H1 (cell line): Measurements from ENCODE around the gene NUCB1. TPM values are rescaled to one million over a fixed set of nuclear protein-coding genes. Genes with fewer than 3 reads are reported as not detected.

ENCODE experiments used
- CTCF ChIA-PET: fragments of 300-600 bp; sonication (Branson Sonifier 250); formaldehyde crosslinking; loops from one replicate; lab custom pipeline; 2021; ENCODE audit not compliant: partially characterized antibody; lab: Charles Lee
- POLR2A ChIA-PET: fragments of 300-600 bp; sonication (Branson Sonifier 250); formaldehyde crosslinking; loops from one replicate; lab custom pipeline; 2021; ENCODE audit warnings: inconsistent platforms; ENCODE audit not compliant: partially characterized antibody; lab: Charles Lee
- DNase-seq, 2 experiments: peaks; one replicate each; pipeline versions ENCODE4 v3.0.0 to v3.0.0-alpha.2; 2010 to 2022; ENCODE audit warnings: low spot score in 2 of 2, low read depth in 1 of 2, mixed read lengths in 1 of 2
- FAIRE-seq: peaks from 2 replicates; lab custom pipeline; 2011; peaks lifted over from hg19 to GRCh38; lab: Jason Lieb, UNC
- H2AFZ ChIP-seq: 2 replicates; pipeline ENCODE4 v1.8.1; 2012; ENCODE audit warnings: low read length, inconsistent platforms
- H2AK5ac ChIP-seq: 2 replicates; pipeline ENCODE4 v1.6.1; 2013; ENCODE audit warnings: low read depth, low read length
- H2BK120ac ChIP-seq: replicated peaks from 2 replicates; pipeline ENCODE3; 2013; ENCODE audit warnings: low read depth, low read length, inconsistent platforms
- H2BK12ac ChIP-seq: 2 replicates; pipeline ENCODE4 v1.6.1; 2013; ENCODE audit warnings: low read depth, low read length
- H2BK15ac ChIP-seq: 2 replicates; pipeline ENCODE4 v1.6.1; 2013; ENCODE audit warnings: low read length
- H2BK20ac ChIP-seq: 2 replicates; pipeline ENCODE4 v1.6.1; 2013; ENCODE audit warnings: low read length
- H2BK5ac ChIP-seq: 2 replicates; pipeline ENCODE4 v1.6.1; 2013; ENCODE audit warnings: low read depth, low read length
- H3K14ac ChIP-seq: 2 replicates; pipeline ENCODE4 v1.6.1; 2013; ENCODE audit warnings: inconsistent platforms; ENCODE audit not compliant: insufficient read length
- H3K18ac ChIP-seq: 2 replicates; pipeline ENCODE4 v1.6.1; 2013; ENCODE audit warnings: low read length; ENCODE audit errors: extremely low read depth
- H3K23ac ChIP-seq: 2 replicates; pipeline ENCODE4 v1.6.1; 2013; ENCODE audit warnings: inconsistent platforms; ENCODE audit not compliant: insufficient read length
- H3K23me2 ChIP-seq: 2 replicates; pipeline ENCODE4 v1.6.1; 2013; ENCODE audit warnings: low read depth, low read length
- H3K27ac ChIP-seq: 2 replicates; pipeline ENCODE4 v1.6.1; 2011; ENCODE audit warnings: low read depth, low read length, inconsistent platforms
- H3K27me3 ChIP-seq, 4 experiments: replicated peaks in 1 of 4; 1 replicate in 1 of 4; 2 replicates in 3 of 4; pipeline versions ENCODE4 v1.6.1 to v1.8.1; 2011 to 2013; ENCODE audit warnings: low read length in 3 of 4, mild to moderate bottlenecking in 3 of 4, inconsistent platforms in 2 of 4, mixed read lengths in 2 of 4, moderate library complexity in 1 of 4; ENCODE audit not compliant: control insufficient read depth in 3 of 4, insufficient read depth in 3 of 4; ENCODE audit errors: extremely low read depth in 1 of 4
- H3K36me3 ChIP-seq, 4 experiments: 2 replicates each; pipeline versions ENCODE4 v1.6.1 to v1.8.1; 2011 to 2013; ENCODE audit warnings: mild to moderate bottlenecking in 4 of 4, low read length in 3 of 4, moderate library complexity in 2 of 4, control low read depth in 1 of 4, inconsistent platforms in 1 of 4; ENCODE audit not compliant: insufficient read depth in 4 of 4, control insufficient read depth in 2 of 4
- H3K4ac ChIP-seq: replicated peaks from 2 replicates; pipeline ENCODE3; 2013; ENCODE audit warnings: low read length, low read depth, mixed read lengths, inconsistent platforms; ENCODE audit not compliant: insufficient read length
- H3K4me1 ChIP-seq, 4 experiments: replicated peaks in 1 of 4; 1 replicate in 1 of 4; 2 replicates in 3 of 4; pipeline versions ENCODE4 v1.6.1 to v1.8.1; 2011 to 2013; ENCODE audit warnings: low read length in 3 of 4, inconsistent platforms in 2 of 4, mixed read lengths in 1 of 4; ENCODE audit not compliant: insufficient read depth in 4 of 4, control insufficient read depth in 3 of 4
- H3K4me2 ChIP-seq, 2 experiments: 2 replicates each; pipeline versions ENCODE4 v1.6.1 to v1.8.1; 2011 to 2013; ENCODE audit warnings: low read depth in 2 of 2, low read length in 2 of 2, control low read depth in 1 of 2, inconsistent platforms in 1 of 2, mild to moderate bottlenecking in 1 of 2; ENCODE audit not compliant: insufficient read depth in 1 of 2
- H3K4me3 ChIP-seq, 4 experiments: fragments of 200-600, 300-600 bp in 1 of 4; sonication (generic), shearing (Covaris generic), sonication (Bioruptor Twin) in 1 of 4; 2 replicates each; pipeline versions ENCODE4 v1.5.1 to v1.8.1; 2011 to 2016; ENCODE audit warnings: low read length in 4 of 4, low read depth in 3 of 4, control low read depth in 2 of 4, inconsistent platforms in 2 of 4, mild to moderate bottlenecking in 2 of 4, mixed read lengths in 1 of 4, moderate library complexity in 1 of 4; ENCODE audit not compliant: insufficient read depth in 2 of 4; ENCODE audit errors: extremely low read depth in 1 of 4
- H3K56ac ChIP-seq: replicated peaks from 2 replicates; pipeline ENCODE3; 2013; ENCODE audit warnings: low read depth, mild to moderate bottlenecking, mixed read lengths, low read length, inconsistent platforms; ENCODE audit not compliant: insufficient read length
- H3K79me1 ChIP-seq: 2 replicates; pipeline ENCODE4 v1.6.1; 2013; ENCODE audit warnings: low read depth, low read length, control low read depth
- H3K79me2 ChIP-seq, 2 experiments: 2 replicates each; pipeline versions ENCODE4 v1.6.1 to v1.8.1; 2012 to 2013; ENCODE audit warnings: low read length in 2 of 2, mild to moderate bottlenecking in 2 of 2, inconsistent platforms in 1 of 2; ENCODE audit not compliant: insufficient read depth in 2 of 2, control insufficient read depth in 1 of 2
- H3K9ac ChIP-seq, 4 experiments: replicated peaks in 1 of 4; 1 replicate in 1 of 4; 2 replicates in 3 of 4; pipeline versions ENCODE4 v1.6.1 to v1.8.1; 2011 to 2013; ENCODE audit warnings: low read depth in 3 of 4, low read length in 3 of 4, control low read depth in 2 of 4, mild to moderate bottlenecking in 2 of 4, moderate library complexity in 2 of 4, inconsistent platforms in 1 of 4; ENCODE audit errors: extremely low read depth in 1 of 4
- H3K9me3 ChIP-seq, 2 experiments: 2 replicates each; pipeline versions ENCODE4 v1.6.1 to v1.8.1; 2012 to 2013; ENCODE audit warnings: mild to moderate bottlenecking in 2 of 2, moderate library complexity in 2 of 2, control low read depth in 1 of 2, inconsistent platforms in 1 of 2, low read depth in 1 of 2, low read length in 1 of 2, mixed read lengths in 1 of 2; ENCODE audit not compliant: insufficient read depth in 2 of 2
- H4K20me1 ChIP-seq, 2 experiments: replicated peaks in 1 of 2; 2 replicates each; pipeline versions ENCODE3 to v1.8.1; 2011 to 2013; ENCODE audit warnings: inconsistent platforms in 2 of 2, low read length in 2 of 2, mild to moderate bottlenecking in 1 of 2; ENCODE audit not compliant: insufficient read depth in 2 of 2, control insufficient read depth in 1 of 2
- H4K5ac ChIP-seq: 2 replicates; pipeline ENCODE4 v1.6.1; 2013; ENCODE audit warnings: low read length, low read depth, mixed read lengths, inconsistent platforms; ENCODE audit not compliant: insufficient read length
- H4K8ac ChIP-seq: 2 replicates; pipeline ENCODE4 v1.8.0; 2013; ENCODE audit warnings: mild to moderate bottlenecking, moderate library complexity, low read length, inconsistent platforms; ENCODE audit not compliant: insufficient read depth; ENCODE audit errors: extremely low read depth
- H4K91ac ChIP-seq: replicated peaks from 2 replicates; pipeline ENCODE3; 2013; ENCODE audit warnings: low read length, mixed read lengths, inconsistent platforms; ENCODE audit not compliant: insufficient read length
- POLR2A ChIP-seq, 2 experiments: IDR thresholded peaks; 1 replicate in 1 of 2; 2 replicates in 1 of 2; pipeline ENCODE4 v1.6.1; 2011; ENCODE audit warnings: low read depth in 2 of 2, low read length in 2 of 2, mild to moderate bottlenecking in 2 of 2; ENCODE audit errors: control extremely low read depth in 1 of 2
- POLR2AphosphoS5 ChIP-seq: IDR thresholded peaks from 2 replicates; pipeline ENCODE4 v1.6.1; 2011; ENCODE audit warnings: low read depth, low read length
- SAP30 ChIP-seq: fragments of 300-600 bp; sonication (generic); IDR thresholded peaks from 2 replicates; pipeline ENCODE4 v1.7.1; 2012; ENCODE audit warnings: low read length, moderate library complexity, mild to moderate bottlenecking, inconsistent platforms; ENCODE audit not compliant: insufficient read depth, insufficient replicate concordance
- SIN3A ChIP-seq, 2 experiments: IDR thresholded peaks in 1 of 2; conservative IDR thresholded peaks in 1 of 2; 2 replicates each; pipeline ENCODE4 v1.6.1; 2011 to 2012; ENCODE audit warnings: low read length in 2 of 2, improper control_type of control experiment in 1 of 2, low read depth in 1 of 2, mild to moderate bottlenecking in 1 of 2
- WGBS, 2 experiments: shearing (Covaris generic) in 1 of 2; methylation state at CpG; one replicate each; pipeline versions ENCODE4 v1.1.6 to v1.1.7; 2013 to 2015; ENCODE audit warnings: low lambda C conversion rate in 2 of 2, mixed read lengths in 2 of 2, inconsistent platforms in 1 of 2, low coverage in 1 of 2, missing lambda C conversion rate in 1 of 2; ENCODE audit not compliant: insufficient replicate concordance in 2 of 2, insufficient coverage in 1 of 2, insufficient read length in 1 of 2; ENCODE audit errors: extremely low coverage in 1 of 2, missing lambda C conversion rate in 1 of 2; 5-methylcytosine and 5-hydroxymethylcytosine counted together
- polyA plus RNA-seq, 7 experiments: library from polyadenylated mRNA; depleted of rRNA in 3 of 7; stranded (reverse) in 5 of 7; unstranded in 2 of 7; fragments of >200 nt in 5 of 7; fragments of 200-250 nt in 2 of 7; gene quantifications; 1 replicate in 5 of 7; 2 replicates in 1 of 7; 4 replicates in 1 of 7; pipeline versions ENCODE4 v1.2.1 to v1.2.3, GENCODE V29; 2011 to 2013; ENCODE audit warnings: missing spikeins in 2 of 7, mixed read lengths in 2 of 7
- total RNA-seq: library from RNA; stranded (reverse); fragmentation: NEBNext Ultra II Directional; extraction: Animal tissue kit (Norgen Biotek cat#: 25700); gene quantifications from 2 replicates; pipeline ENCODE4 v1.2.1, GENCODE V29; 2021
- TF ChIP-seq, protein P1 (sequence below): IDR thresholded peaks from 2 replicates; pipeline ENCODE4 v1.6.1; 2012; ENCODE audit warnings: inconsistent platforms
- TF ChIP-seq, protein P2 (sequence below), 3 experiments: IDR thresholded peaks; 1 replicate in 2 of 3; 2 replicates in 1 of 3; pipeline versions ENCODE4 v1.5.1 to v1.6.1; 2011; ENCODE audit warnings: low read length in 3 of 3, mild to moderate bottlenecking in 3 of 3, inconsistent platforms in 2 of 3, low read depth in 1 of 3, moderate library complexity in 1 of 3; ENCODE audit not compliant: insufficient read depth in 1 of 3; ENCODE audit errors: control extremely low read depth in 1 of 3

The NUCB1 gene
- total and polyA plus RNA-seq, 2 of the 8 experiments (the other 6 are each of a cell fraction or from before 2014, with no cell fraction given), result 111 to 121 TPM

DNA sequence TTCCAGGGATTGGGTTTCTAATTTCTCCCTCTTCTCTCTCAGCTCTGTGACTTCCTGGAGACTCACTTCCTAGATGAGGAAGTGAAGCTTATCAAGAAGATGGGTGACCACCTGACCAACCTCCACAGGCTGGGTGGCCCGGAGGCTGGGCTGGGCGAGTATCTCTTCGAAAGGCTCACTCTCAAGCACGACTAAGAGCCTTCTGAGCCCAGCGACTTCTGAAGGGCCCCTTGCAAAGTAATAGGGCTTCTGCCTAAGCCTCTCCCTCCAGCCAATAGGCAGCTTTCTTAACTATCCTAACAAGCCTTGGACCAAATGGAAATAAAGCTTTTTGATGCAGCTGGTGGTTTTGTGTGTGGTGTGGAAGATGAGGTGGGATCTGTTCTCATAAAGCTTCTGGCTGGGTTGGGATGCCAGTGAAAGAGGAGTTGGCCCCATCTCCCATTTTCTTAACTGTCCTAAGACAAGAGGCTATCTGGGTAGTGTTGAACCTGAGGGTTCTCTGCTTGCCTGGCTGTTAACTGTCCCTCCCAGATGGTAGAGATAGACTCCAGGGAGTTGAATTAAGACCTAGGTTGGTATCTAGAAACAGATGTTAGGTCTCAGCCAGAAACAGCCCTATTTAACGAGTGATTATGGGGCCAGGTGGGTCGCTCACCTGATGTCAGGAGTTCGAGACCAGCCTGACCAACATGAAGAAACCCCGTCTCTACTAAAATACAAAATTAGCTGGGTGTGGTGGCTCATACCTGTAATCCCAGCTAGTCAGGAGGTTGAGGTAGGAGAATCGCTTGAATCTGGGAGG, 66.6 kb downstream of the NUCB1 start:
- FAIRE-seq, result no peak
- POLR2A ChIA-PET, result interaction anchor here (0.6 to 5.4 kb wide), 32 partner anchors 8 to 347 kb away, joined by 3 to 56 read pairs (median 4); partner anchors contain the start of genes BAX, DHDH, GYS1 and NUCB1
- CTCF ChIA-PET, result interaction anchor here (0.6 to 1.4 kb wide), 14 partner anchors 8 to 464 kb away, joined by 3 to 6 read pairs (median 4); partner anchors contain the start of genes GYS1 and RUVBL2

More for the DNA sequence above, 66.6 kb downstream of the NUCB1 start:
- Histone ChIP-seq H3K4me2 (peak overlapping the region; percentile 89 to 99), H2AFZ (no peak overlapping the region), H2BK12ac (no peak overlapping the region), H4K8ac (no peak overlapping the region), H3K79me2 (peaks cover 0 to 13% of the 10 kb centered on the region in 2 experiments; a peak in 2 of 4 replicates), H3K23me2 (peaks cover 17% of the 10 kb centered on the region; the same call in 1 of the 2 replicates), H3K27ac (no peak overlapping the region), H3K23ac (no peak overlapping the region), H3K18ac (no peak overlapping the region), H2BK5ac (no peak overlapping the region), H3K14ac (no peak overlapping the region), H4K20me1 (peaks cover 3 to 15% of the 10 kb centered on the region in 2 experiments), H3K4me1 (peaks cover 4 to 20% (median 13%) of the 10 kb centered on the region in 4 experiments), H2BK120ac (no peak overlapping the region), H3K79me1 (peaks cover 2% of the 10 kb centered on the region; the same call in 1 of the 2 replicates), H2AK5ac (no peak overlapping the region), H3K4me3 (peak overlapping the region; percentile 86 to 96 (median 92); a peak in 7 of 8 replicates), H4K91ac (no peak overlapping the region), H3K4ac (no peak overlapping the region), H4K5ac (no peak overlapping the region), H3K27me3 (no peaks in the 10 kb centered on the region), H2BK15ac (no peak overlapping the region), H3K56ac (no peak overlapping the region), H3K36me3 (peaks cover 2 to 28% (median 10%) of the 10 kb centered on the region in 4 experiments; a peak in 5 of 8 replicates), H3K9me3 (no peaks in the 10 kb centered on the region), H3K9ac (no peak overlapping the region), H2BK20ac (no peak overlapping the region)
- DNase-seq, result no peak
- TF ChIP-seq POLR2A (IDR thresholded peaks at IDR 0.05; ENCODE audit: control extremely low read depth in 1 of 2, low read depth in 2 of 2, low read length in 2 of 2) (peak in 1 of 2 experiments; percentile 34; a peak in 2 of 3 replicates), POLR2AphosphoS5 (peak; percentile 33; the same call in 1 of the 2 replicates), SIN3A (conservative IDR thresholded peaks at IDR 0.05 in 1 of 2, IDR thresholded peaks at IDR 0.05 in 1 of 2; ENCODE audit: low read depth in 1 of 2, low read length in 2 of 2) (0 out of 4 replicates have a peak, but pooled peaks of 1 of the 2 experiments have one; percentile 6), SAP30 (no peak)
- TF ChIP-seq, protein P1, sequence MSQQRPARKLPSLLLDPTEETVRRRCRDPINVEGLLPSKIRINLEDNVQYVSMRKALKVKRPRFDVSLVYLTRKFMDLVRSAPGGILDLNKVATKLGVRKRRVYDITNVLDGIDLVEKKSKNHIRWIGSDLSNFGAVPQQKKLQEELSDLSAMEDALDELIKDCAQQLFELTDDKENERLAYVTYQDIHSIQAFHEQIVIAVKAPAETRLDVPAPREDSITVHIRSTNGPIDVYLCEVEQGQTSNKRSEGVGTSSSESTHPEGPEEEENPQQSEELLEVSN, result no peak
- TF ChIP-seq, protein P2, sequence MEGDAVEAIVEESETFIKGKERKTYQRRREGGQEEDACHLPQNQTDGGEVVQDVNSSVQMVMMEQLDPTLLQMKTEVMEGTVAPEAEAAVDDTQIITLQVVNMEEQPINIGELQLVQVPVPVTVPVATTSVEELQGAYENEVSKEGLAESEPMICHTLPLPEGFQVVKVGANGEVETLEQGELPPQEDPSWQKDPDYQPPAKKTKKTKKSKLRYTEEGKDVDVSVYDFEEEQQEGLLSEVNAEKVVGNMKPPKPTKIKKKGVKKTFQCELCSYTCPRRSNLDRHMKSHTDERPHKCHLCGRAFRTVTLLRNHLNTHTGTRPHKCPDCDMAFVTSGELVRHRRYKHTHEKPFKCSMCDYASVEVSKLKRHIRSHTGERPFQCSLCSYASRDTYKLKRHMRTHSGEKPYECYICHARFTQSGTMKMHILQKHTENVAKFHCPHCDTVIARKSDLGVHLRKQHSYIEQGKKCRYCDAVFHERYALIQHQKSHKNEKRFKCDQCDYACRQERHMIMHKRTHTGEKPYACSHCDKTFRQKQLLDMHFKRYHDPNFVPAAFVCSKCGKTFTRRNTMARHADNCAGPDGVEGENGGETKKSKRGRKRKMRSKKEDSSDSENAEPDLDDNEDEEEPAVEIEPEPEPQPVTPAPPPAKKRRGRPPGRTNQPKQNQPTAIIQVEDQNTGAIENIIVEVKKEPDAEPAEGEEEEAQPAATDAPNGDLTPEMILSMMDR (IDR thresholded peaks at IDR 0.05; ENCODE audit: control extremely low read depth in 1 of 3, insufficient read depth in 1 of 3, low read depth in 1 of 3, low read length in 3 of 3), result no peak
- 90% methylated on average over 10 of the region's 10 CpGs; no CpG with 5 or more reads in 1 of the 2 experiments for WGBS, 2 experiments
